ENCODE results near the gene FAM200B.

The FAM200B gene

GRCh38 chr4:15681372-15682241 is at the start of gene FAM200B:
FAM200B (plus strand) TSS chr4:15681827; CDS start chr4:15686978, 5,151 bp downstream.
- ATAC-seq: peak; percentile 98
- Mint-ChIP-seq H3K4me3 (peak within 1 kb of the TSS; percentile 99), H3K4me1 (peaks cover 39% of the 10 kb centered on the region), H3K27me3 (peaks cover 4% of the 10 kb centered on the region), H3K36me3 (ENCODE audit: low read depth) (peaks cover 27% of the 10 kb centered on the region), H3K9me3 (no peaks in the 10 kb centered on the region), H3K27ac (peak within 1 kb of the TSS; percentile 99)
- DNase-seq: peak; percentile 100

GRCh38 chr4:15636818-15637217 is 44.8 kb upstream of the FAM200B start:
- ATAC-seq: no peak
- Mint-ChIP-seq H3K27me3 (no peaks in the 10 kb centered on the region), H3K4me1 (no peaks in the 10 kb centered on the region), H3K36me3 (ENCODE audit: low read depth) (peaks cover 43% of the 10 kb centered on the region), H3K27ac (no peak overlapping the region), H3K9me3 (no peaks in the 10 kb centered on the region), H3K4me3 (no peak overlapping the region)
- no peak for DNase-seq

GRCh38 chr4:15638418-15638817 is 43.2 kb upstream of the FAM200B start:
- no peaks in the 10 kb centered on the region for H3K9me3 Mint-ChIP-seq
- H3K27me3 Mint-ChIP-seq: no peaks in the 10 kb centered on the region
- H3K4me1 Mint-ChIP-seq: no peaks in the 10 kb centered on the region
- DNase-seq (no peak), ATAC-seq (no peak)
- no peak overlapping the region for H3K4me3 Mint-ChIP-seq
- H3K36me3 Mint-ChIP-seq (ENCODE audit: low read depth): peaks cover 30% of the 10 kb centered on the region
- no peak overlapping the region for H3K27ac Mint-ChIP-seq

DNA sequence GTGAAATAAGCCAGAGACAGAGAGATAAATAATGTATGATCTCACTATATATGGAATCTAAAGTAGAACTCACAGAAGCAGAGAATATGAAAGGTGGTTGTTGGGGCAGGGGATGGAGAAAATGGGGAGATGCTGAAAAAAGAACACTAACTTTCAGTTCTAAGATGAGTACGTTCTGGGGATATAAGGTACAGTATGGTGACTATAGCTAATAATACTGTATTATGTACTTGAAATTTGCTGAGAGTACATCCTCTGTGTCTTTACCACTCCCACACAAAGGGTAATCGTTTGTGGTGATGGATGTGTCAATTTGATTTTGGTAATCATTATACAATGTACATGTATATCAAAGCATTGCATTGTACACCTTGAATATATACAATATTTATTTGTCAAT is 33.0 kb upstream of the FAM200B start:
- Mint-ChIP-seq H3K4me1 (peaks cover 60% of the 10 kb centered on the region), H3K27me3 (no peaks in the 10 kb centered on the region), H3K36me3 (ENCODE audit: low read depth) (peaks cover under 1% of the 10 kb centered on the region), H3K4me3 (peak overlapping the region; percentile 18), H3K9me3 (no peaks in the 10 kb centered on the region), H3K27ac (peak overlapping the region; percentile 21)
- DNase-seq (no peak), ATAC-seq (peak; percentile 42)

- Mint-ChIP-seq H3K4me3 (peak overlapping the region; percentile 61), H3K27me3 (no peaks in the 10 kb centered on the region), H3K27ac (peak overlapping the region; percentile 78), H3K36me3 (ENCODE audit: low read depth) (peaks cover 2% of the 10 kb centered on the region), H3K4me1 (peaks cover 68% of the 10 kb centered on the region), H3K9me3 (no peaks in the 10 kb centered on the region)
- ATAC-seq (peak; percentile 61), DNase-seq (peak; percentile 39)
Measured at GRCh38 chr4:15649914-15650545, 31.6 kb upstream of the FAM200B start.

DNA sequence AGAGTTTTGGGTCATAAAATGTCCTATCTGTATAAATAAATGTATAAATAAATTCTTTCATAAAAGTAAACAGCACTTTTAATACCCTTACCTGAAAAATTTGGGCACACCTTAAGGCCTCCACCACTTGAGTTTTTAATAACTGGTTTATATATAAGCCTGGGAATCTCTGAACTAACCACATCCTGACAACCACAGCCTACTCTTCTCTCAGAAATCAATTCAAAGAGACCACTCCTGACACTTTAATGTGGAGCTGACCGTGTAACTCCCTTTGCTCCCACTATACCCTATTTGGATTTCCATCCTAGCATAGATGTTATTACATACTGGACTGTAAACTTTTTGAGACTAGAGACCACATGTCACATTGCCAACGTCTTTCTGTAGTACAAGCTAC is 30.0 kb upstream of the FAM200B start:
- ATAC-seq (no peak), DNase-seq (no peak)
- Mint-ChIP-seq H3K27ac (peak overlapping the region; percentile 59), H3K9me3 (no peaks in the 10 kb centered on the region), H3K27me3 (no peaks in the 10 kb centered on the region), H3K36me3 (ENCODE audit: low read depth) (peaks cover 4% of the 10 kb centered on the region), H3K4me1 (peaks cover 74% of the 10 kb centered on the region), H3K4me3 (peak overlapping the region; percentile 70)

- ATAC-seq: no peak
- Mint-ChIP-seq H3K27ac (peak overlapping the region; percentile 27), H3K4me3 (peak overlapping the region; percentile 97), H3K36me3 (ENCODE audit: low read depth) (peaks cover 4% of the 10 kb centered on the region), H3K9me3 (no peaks in the 10 kb centered on the region), H3K4me1 (peaks cover 77% of the 10 kb centered on the region), H3K27me3 (no peaks in the 10 kb centered on the region)
- DNase-seq: no peak
Measured at GRCh38 chr4:15652191-15652590, 29.4 kb upstream of the FAM200B start.

DNA sequence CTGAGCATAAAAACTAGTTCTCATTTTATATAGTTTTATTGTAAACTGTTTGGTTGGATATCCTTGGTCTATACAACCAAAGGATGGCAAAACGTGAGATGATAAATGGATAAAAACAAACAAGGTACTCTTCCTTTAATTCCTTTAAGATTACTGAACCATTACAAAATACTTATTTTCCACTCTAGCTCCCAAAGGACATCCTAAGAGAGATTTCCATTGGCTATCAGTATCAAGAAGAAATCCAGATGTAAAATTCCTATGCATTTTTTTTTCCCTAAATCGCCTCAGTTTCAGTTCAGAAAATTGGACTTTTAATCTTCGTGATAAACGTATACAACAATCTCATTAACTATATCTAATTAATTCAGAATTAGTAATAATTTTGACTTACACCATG is 28.8 kb upstream of the FAM200B start:
- H3K4me3 Mint-ChIP-seq: peak overlapping the region; percentile 97
- H3K27ac Mint-ChIP-seq: peak overlapping the region; percentile 91
- peaks cover 5% of the 10 kb centered on the region for H3K36me3 Mint-ChIP-seq (ENCODE audit: low read depth)

DNA sequence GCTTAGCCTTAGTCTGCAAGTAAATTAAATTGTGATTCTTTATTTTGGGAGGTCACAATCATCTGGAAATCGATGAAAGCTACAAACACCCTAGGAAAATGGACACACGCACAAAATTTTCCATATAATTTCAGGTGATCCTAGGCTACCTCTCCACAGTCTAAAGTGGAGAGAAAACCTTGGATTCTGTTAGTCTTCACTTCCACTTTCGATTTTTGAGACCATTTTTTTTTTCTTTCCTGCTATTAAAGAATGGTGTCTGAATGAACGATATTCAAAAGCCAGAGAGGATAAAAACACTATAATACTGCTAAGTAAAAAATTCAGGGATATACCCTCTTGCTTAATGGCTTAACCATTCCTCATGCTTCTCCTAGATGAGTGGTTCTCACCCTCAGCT is 28.2 kb upstream of the FAM200B start:
- peaks cover 5% of the 10 kb centered on the region for H3K36me3 Mint-ChIP-seq (ENCODE audit: low read depth)
- peak overlapping the region; percentile 91 for H3K27ac Mint-ChIP-seq
- H3K4me1 Mint-ChIP-seq: peaks cover 81% of the 10 kb centered on the region
- H3K4me3 Mint-ChIP-seq: peak overlapping the region; percentile 97
- no peaks in the 10 kb centered on the region for H3K27me3 Mint-ChIP-seq
- ATAC-seq (no peak), DNase-seq (no peak)
- H3K9me3 Mint-ChIP-seq: no peaks in the 10 kb centered on the region

More for the DNA sequence above, 28.8 kb upstream of the FAM200B start:
- DNase-seq (no peak), ATAC-seq (no peak)
- Mint-ChIP-seq H3K27me3 (no peaks in the 10 kb centered on the region), H3K9me3 (no peaks in the 10 kb centered on the region), H3K4me1 (peaks cover 79% of the 10 kb centered on the region)

GRCh38 chr4:15653864-15654592 is 27.6 kb upstream of the FAM200B start:
- Mint-ChIP-seq H3K36me3 (ENCODE audit: low read depth) (peaks cover 5% of the 10 kb centered on the region), H3K27ac (peak overlapping the region; percentile 91)

DNA sequence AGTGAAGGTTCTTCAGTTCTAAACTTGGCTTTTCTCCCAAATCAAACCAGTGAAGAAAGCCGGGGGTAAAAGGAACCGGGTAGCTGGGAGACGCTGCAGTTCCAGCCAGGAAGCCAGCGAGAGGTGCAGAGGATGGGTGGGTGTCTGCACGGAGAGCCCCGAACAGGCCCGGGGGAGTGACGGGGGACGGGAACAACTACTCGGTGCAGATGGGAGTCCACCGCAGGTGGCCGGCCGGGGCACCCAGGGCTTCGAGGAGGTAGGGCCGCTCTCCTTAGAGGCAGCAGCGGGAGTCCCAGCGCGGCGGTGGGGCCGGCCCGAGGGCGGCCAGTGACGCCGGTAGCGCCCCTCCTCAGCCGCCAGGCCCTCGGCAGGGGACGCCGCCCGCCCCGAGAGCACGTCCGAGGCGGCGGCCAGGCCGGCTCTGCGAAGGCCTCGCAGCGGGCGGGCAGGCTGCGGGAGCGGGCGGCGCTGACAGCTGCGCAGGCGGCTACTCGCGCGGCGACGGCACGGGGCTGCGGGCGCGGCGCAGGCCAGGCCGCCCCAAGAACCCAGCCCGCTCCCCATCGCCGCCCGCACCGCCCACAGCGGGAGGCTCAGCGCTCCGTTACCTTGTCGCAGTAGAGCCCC is 26.9 kb upstream of the FAM200B start:
- peak; percentile 35 for ATAC-seq
- peak; percentile 56 for DNase-seq
- peaks cover 80% of the 10 kb centered on the region for H3K4me1 Mint-ChIP-seq

More at GRCh38 chr4:15653864-15654592, 27.6 kb upstream of the FAM200B start:
- ATAC-seq (peak; percentile 37), DNase-seq (no peak)
- Mint-ChIP-seq H3K4me1 (peaks cover 80% of the 10 kb centered on the region), H3K27me3 (no peaks in the 10 kb centered on the region), H3K9me3 (no peaks in the 10 kb centered on the region), H3K4me3 (peak overlapping the region; percentile 97)

GRCh38 chr4:15655223-15656037 is 26.2 kb upstream of the FAM200B start, which contains the start of gene FBXL5:
FBXL5 (minus strand) TSS chr4:15655357; CDS start chr4:15655287, 70 bp downstream.
- H3K36me3 Mint-ChIP-seq (ENCODE audit: low read depth): peaks cover 5% of the 10 kb centered on the region
- no peaks in the 10 kb centered on the region for H3K27me3 Mint-ChIP-seq
- H3K4me3 Mint-ChIP-seq: peak within 1 kb of the TSS; percentile 97
- ATAC-seq (peak; percentile 64), DNase-seq (peak; percentile 83)
- peak within 1 kb of the TSS; percentile 96 for H3K27ac Mint-ChIP-seq
- H3K4me1 Mint-ChIP-seq: peaks cover 81% of the 10 kb centered on the region
- H3K9me3 Mint-ChIP-seq: no peaks in the 10 kb centered on the region

More for the DNA sequence above, 26.9 kb upstream of the FAM200B start:
- Mint-ChIP-seq H3K27ac (peak overlapping the region; percentile 96), H3K4me3 (peak overlapping the region; percentile 97), H3K36me3 (ENCODE audit: low read depth) (peaks cover 5% of the 10 kb centered on the region), H3K9me3 (no peaks in the 10 kb centered on the region), H3K27me3 (no peaks in the 10 kb centered on the region)

DNA sequence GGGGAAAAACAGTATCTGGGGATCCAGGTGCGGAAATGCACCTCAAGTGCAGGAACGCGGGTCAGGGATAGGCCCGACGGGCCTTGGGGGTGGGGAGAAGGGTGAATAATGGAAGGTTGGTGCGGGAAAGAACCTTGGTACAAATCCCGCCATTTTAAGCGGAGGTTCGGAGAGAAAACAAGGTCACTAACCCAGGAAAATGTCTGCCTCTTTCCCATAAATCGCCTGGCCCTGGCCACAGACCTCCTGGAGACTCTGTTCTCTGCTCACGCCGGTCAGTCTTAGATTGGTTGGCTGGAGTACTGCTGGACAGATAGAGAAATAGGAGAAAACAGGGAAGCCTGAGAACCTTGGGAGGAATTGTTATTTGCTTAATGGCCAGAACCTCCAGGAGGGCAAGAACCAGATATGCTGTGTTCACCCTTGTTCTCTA is 25.6 kb upstream of the FAM200B start:
- peaks cover 5% of the 10 kb centered on the region for H3K36me3 Mint-ChIP-seq (ENCODE audit: low read depth)
- peaks cover 83% of the 10 kb centered on the region for H3K4me1 Mint-ChIP-seq
- no peaks in the 10 kb centered on the region for H3K27me3 Mint-ChIP-seq
- H3K9me3 Mint-ChIP-seq: no peaks in the 10 kb centered on the region
- peak overlapping the region; percentile 96 for H3K27ac Mint-ChIP-seq
- DNase-seq (no peak), ATAC-seq (no peak)
- peak overlapping the region; percentile 87 for H3K4me3 Mint-ChIP-seq
